ENCODE measurements around the gene KIAA0586.
"Not testable (repeated sequence)": the region's sequence is repeated elsewhere in the genome, so short reads cannot be mapped to it uniquely, and the experiment has no call there.

The KIAA0586 gene

DNA sequence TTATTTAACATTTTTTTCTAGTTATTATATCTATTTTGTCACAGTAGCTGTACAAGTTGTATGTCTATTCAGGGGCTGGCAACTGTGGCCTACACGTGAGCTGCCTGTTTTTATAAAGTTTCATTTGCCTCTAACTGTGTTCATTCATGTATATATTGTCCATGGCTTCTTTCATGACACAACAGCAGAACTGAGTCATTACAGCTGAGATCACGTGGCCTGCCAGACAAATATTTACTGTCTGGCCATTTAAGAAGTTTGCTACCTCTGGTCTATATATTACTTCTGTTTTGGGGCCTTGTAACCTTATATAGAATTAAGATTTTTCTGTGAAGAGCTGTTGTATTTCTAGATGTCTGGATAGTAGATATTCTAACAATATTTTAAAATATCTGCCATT is 37.9 kb downstream of the KIAA0586 start:
- H3K9ac ChIP-seq (ENCODE audit: low read depth, low read length) = no peak overlapping the region
- no peaks in the 10 kb centered on the region for H3K27me3 ChIP-seq (ENCODE audit: insufficient read depth, low read length)
- H3K36me3 ChIP-seq (ENCODE audit: insufficient read depth, low read depth, low read length) = peaks cover 51% of the 10 kb centered on the region
- no peak overlapping the region for H3K4me3 ChIP-seq (ENCODE audit: low read length)
- no peaks in the 10 kb centered on the region for H3K9me3 ChIP-seq (ENCODE audit: insufficient read depth, low read depth, low read length)
- H3K4me1 ChIP-seq (ENCODE audit: insufficient read depth, low read length) = no peaks in the 10 kb centered on the region
- no peak overlapping the region for H3K27ac ChIP-seq (ENCODE audit: low read length)

DNA sequence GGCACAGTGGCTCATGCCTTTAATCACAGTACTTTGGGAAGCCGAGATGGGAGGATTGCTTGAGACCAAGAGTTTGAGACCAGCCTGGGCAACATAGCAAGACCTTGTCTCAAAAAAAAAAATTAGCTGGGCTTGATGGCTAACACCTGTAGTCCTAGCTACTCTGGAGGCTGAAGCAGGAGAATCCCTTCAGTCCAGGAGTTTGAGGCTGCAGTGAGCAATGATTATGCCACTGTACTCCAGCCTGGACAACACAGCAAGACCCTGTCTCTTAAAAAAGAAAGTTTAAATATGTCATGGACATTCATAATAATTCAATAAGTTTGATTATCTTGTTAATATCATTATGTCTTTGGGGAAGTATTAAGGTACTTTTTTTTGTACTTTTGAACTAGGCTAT is 38.9 kb downstream of the KIAA0586 start:
- Histone ChIP-seq H3K36me3 (ENCODE audit: insufficient read depth, low read depth, low read length) (peaks cover 50% of the 10 kb centered on the region), H3K9me3 (ENCODE audit: insufficient read depth, low read depth, low read length) (no peaks in the 10 kb centered on the region), H3K4me1 (ENCODE audit: insufficient read depth, low read length) (no peaks in the 10 kb centered on the region)

DNA sequence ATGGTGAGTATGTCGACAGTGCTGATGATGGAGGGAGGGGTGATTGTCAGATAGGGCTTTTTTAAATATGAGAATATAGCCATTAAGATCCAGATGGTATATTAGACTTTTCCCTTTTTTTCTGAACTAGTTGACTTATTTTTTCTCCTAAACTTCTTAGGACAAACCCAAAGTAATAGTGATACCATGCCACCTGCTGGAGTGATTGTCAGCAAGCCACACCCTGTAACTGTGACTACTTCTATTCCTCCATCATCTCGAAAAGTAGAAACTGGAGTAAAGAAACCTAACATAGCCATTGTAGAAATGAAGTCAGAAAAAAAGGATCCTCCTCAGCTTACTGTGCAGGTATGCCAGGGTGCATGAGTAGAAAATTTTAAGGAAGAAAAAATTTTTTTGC is 40.1 kb downstream of the KIAA0586 start:
- H3K27me3 ChIP-seq (ENCODE audit: insufficient read depth, low read length) = no peaks in the 10 kb centered on the region
- H3K9me3 ChIP-seq (ENCODE audit: insufficient read depth, low read depth, low read length) = no peaks in the 10 kb centered on the region
- peaks cover 43% of the 10 kb centered on the region for H3K36me3 ChIP-seq (ENCODE audit: insufficient read depth, low read depth, low read length)
- no peaks in the 10 kb centered on the region for H3K4me1 ChIP-seq (ENCODE audit: insufficient read depth, low read length)
- no peak overlapping the region for H3K9ac ChIP-seq (ENCODE audit: low read depth, low read length)
- H3K27ac ChIP-seq (ENCODE audit: low read length) = no peak overlapping the region
- no peak overlapping the region for H3K4me3 ChIP-seq (ENCODE audit: low read length)

More for the DNA sequence above, 38.9 kb downstream of the KIAA0586 start:
- Histone ChIP-seq H3K4me3 (ENCODE audit: low read length) (no peak overlapping the region), H3K27me3 (ENCODE audit: insufficient read depth, low read length) (no peaks in the 10 kb centered on the region), H3K27ac (ENCODE audit: low read length) (no peak overlapping the region), H3K9ac (ENCODE audit: low read depth, low read length) (no peak overlapping the region)

DNA sequence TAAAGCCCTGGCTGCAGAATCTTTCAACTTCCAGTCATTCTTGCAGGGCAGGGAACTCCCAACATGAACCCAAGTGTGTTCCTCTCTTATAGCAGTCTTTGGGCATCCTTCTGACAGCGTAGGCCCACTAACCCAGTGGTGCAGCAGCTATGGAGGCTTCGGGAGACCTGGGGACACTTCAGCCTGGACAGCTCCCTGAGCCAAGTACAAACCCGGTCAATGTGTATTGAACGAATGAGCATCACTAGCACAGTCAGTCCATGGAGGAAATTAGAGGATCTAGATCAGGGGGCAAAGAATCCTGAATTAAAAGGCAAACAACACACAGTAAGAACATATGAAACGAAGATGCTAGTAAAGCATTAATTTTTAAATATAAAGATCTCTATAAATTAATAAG is 41.8 kb downstream of the KIAA0586 start:
- Histone ChIP-seq H3K4me1 (ENCODE audit: insufficient read depth, low read length) (no peaks in the 10 kb centered on the region), H3K4me3 (ENCODE audit: low read length) (no peak overlapping the region), H3K27ac (ENCODE audit: low read length) (no peak overlapping the region), H3K9ac (ENCODE audit: low read depth, low read length) (no peak overlapping the region), H3K9me3 (ENCODE audit: insufficient read depth, low read depth, low read length) (no peaks in the 10 kb centered on the region), H3K36me3 (ENCODE audit: insufficient read depth, low read depth, low read length) (peaks cover 43% of the 10 kb centered on the region), H3K27me3 (ENCODE audit: insufficient read depth, low read length) (no peaks in the 10 kb centered on the region)

DNA sequence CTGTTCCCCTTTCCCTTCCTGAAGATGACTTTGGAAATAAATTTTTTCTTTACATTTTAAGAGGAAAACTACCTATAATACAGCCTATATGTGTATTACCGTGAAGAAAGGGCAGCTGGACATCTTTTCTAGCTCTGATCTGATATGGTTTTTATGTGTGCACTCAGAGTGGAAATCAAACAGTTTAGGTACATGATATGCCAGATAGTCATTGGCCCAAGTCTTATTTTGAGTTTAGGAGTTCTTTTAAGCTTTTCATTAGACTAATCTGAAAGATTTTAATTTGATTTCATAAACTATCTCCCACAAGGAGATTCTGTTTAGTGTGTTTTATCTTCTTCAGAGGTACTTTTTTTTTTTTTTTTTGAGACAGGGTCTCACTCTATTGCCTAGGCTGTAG is 48.8 kb downstream of the KIAA0586 start:
- Histone ChIP-seq H3K4me3 (ENCODE audit: low read length) (no peak overlapping the region), H3K27ac (ENCODE audit: low read length) (no peak overlapping the region), H3K9me3 (ENCODE audit: insufficient read depth, low read depth, low read length) (no peaks in the 10 kb centered on the region), H3K27me3 (ENCODE audit: insufficient read depth, low read length) (no peaks in the 10 kb centered on the region), H3K36me3 (ENCODE audit: insufficient read depth, low read depth, low read length) (peaks cover 29% of the 10 kb centered on the region), H3K4me1 (ENCODE audit: insufficient read depth, low read length) (no peaks in the 10 kb centered on the region), H3K9ac (ENCODE audit: low read depth, low read length) (no peak overlapping the region)

DNA sequence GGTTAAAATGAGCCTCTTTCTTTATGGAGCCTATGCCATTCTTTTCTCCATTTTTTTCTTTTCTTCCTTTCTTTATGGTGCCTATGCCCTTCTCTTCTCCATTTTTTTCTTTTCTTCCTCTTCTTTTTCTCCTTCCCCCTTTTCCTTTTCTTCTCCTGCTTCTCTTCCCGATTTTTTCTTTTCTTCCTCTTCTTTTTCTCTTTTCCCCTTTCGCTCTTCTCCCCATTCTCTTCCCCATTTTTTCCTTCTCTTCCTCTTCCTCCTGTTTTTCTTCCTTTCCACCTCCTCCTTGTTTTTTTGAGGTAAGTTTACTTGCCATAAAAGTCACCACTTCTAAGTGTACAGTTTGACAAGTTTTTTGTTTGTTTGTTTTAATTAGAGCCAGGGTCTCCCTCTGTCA is 50.1 kb downstream of the KIAA0586 start:
- no peak overlapping the region for H3K4me3 ChIP-seq (ENCODE audit: low read length)
- no peaks in the 10 kb centered on the region for H3K27me3 ChIP-seq (ENCODE audit: insufficient read depth, low read length)
- no peaks in the 10 kb centered on the region for H3K9me3 ChIP-seq (ENCODE audit: insufficient read depth, low read depth, low read length)
- no peak overlapping the region for H3K9ac ChIP-seq (ENCODE audit: low read depth, low read length)
- peaks cover 26% of the 10 kb centered on the region for H3K36me3 ChIP-seq (ENCODE audit: insufficient read depth, low read depth, low read length)
- no peaks in the 10 kb centered on the region for H3K4me1 ChIP-seq (ENCODE audit: insufficient read depth, low read length)
- no peak overlapping the region for H3K27ac ChIP-seq (ENCODE audit: low read length)

DNA sequence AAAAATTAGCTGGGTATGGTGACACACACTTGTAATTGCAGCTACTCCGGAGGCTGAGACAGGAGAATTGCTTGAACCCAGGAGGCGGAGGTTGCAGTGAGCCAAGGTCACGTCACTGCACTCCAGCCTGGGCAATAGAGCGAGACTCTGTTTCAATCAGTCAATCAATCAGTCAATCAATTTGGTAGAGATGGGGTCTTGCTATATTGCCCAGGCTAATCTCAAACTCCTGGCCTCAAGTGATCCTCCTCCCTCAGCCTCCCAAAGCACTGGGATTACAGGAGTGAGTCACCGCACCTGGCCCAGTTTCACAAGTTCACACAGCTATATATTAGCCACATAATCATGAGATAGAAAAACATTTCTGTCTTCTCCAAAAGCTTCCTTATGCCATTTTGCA is 50.8 kb downstream of the KIAA0586 start:
- not testable (repeated sequence) for H3K4me3 ChIP-seq (ENCODE audit: low read length); H3K27me3 ChIP-seq (ENCODE audit: insufficient read depth, low read length); H3K9me3 ChIP-seq (ENCODE audit: insufficient read depth, low read depth, low read length); H3K27ac ChIP-seq (ENCODE audit: low read length); H3K9ac ChIP-seq (ENCODE audit: low read depth, low read length); H3K4me1 ChIP-seq (ENCODE audit: insufficient read depth, low read length)
- peaks cover 26% of the 10 kb centered on the region for H3K36me3 ChIP-seq (ENCODE audit: insufficient read depth, low read depth, low read length)

DNA sequence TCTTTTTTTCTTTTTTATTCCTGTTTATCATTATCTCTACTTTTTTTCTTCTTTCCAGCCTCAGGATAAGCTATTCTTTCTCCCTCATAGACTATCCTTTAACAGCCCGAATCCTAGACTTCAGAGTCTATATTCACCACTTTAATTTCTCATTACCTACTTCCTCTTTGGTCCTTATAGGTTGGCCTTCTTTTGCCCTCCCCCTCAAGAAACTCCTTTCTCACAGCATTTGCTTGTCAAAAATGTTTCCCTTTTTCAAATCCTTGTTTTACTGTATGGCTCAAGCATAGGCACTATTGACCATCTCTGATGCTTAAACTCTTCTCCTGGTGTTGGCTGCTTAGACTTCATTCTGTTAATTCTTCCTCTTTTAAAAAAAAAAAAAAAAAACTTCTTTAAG is 52.5 kb downstream of the KIAA0586 start:
- Histone ChIP-seq H3K27ac (ENCODE audit: low read length) (no peak overlapping the region), H3K9me3 (ENCODE audit: insufficient read depth, low read depth, low read length) (no peaks in the 10 kb centered on the region), H3K36me3 (ENCODE audit: insufficient read depth, low read depth, low read length) (peaks cover 15% of the 10 kb centered on the region), H3K4me3 (ENCODE audit: low read length) (no peak overlapping the region), H3K27me3 (ENCODE audit: insufficient read depth, low read length) (no peaks in the 10 kb centered on the region), H3K9ac (ENCODE audit: low read depth, low read length) (no peak overlapping the region), H3K4me1 (ENCODE audit: insufficient read depth, low read length) (no peaks in the 10 kb centered on the region)

DNA sequence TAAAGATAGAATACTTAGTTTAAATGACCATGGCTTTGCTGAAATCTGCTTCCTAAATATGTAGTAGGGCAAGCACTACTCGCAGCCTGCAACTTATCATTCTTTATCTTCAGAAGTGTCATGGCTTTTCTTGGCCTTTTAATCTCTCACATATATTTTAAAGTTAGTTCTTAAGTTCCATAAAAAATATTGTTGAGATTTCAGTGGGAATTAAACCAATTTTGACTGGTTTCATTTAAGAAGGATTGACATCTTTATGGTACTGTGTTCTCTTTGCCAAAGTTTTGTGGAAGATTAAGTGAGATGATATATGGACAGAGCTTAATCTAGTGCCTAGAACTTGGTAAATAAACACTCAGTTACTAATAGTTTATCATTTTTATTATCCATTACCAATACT is 56.7 kb downstream of the KIAA0586 start:
- Histone ChIP-seq H3K9ac (ENCODE audit: low read depth, low read length) (no peak overlapping the region), H3K4me3 (ENCODE audit: low read length) (no peak overlapping the region), H3K27ac (ENCODE audit: low read length) (no peak overlapping the region), H3K4me1 (ENCODE audit: insufficient read depth, low read length) (no peaks in the 10 kb centered on the region), H3K36me3 (ENCODE audit: insufficient read depth, low read depth, low read length) (peaks cover 20% of the 10 kb centered on the region), H3K27me3 (ENCODE audit: insufficient read depth, low read length) (no peaks in the 10 kb centered on the region), H3K9me3 (ENCODE audit: insufficient read depth, low read depth, low read length) (no peaks in the 10 kb centered on the region)

DNA sequence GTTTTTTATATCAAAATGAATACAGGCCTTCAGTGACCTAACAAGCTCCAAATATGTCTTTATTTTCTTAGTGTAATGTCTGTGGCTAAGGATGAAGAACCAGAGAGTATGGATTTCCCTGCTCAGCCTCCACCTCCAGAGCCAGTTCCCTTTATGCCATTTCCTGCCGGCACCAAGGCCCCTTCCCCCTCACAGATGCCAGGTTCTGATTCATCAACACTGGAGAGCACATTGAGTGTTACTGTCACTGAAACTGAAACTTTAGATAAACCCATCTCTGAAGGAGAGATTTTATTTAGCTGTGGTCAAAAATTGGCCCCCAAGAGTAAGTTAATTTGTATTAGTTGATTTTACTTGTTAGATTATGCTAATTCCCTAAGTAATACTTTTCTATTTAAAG is 61.0 kb downstream of the KIAA0586 start:
- peaks cover 35% of the 10 kb centered on the region for H3K36me3 ChIP-seq (ENCODE audit: insufficient read depth, low read depth, low read length)

DNA sequence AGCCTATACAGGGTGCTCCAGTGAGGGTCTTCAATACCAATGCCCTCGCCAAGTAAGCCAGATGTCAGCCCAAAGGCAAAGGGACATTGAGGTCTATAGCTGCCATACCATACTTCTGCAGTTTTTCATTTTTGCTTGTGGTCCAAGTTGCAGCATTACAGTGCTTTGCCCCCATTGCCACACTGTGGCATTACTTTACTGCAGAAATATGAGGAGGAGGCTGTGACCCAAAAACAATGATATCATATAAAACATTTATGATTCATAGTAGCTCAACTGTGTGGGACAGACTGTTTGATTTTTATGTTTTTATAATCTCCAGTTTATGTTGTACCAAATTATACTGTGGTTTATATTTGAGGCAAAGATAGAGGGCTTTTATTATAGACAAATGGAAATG is 64.1 kb downstream of the KIAA0586 start:
- no peaks in the 10 kb centered on the region for H3K27me3 ChIP-seq (ENCODE audit: insufficient read depth, low read length)
- H3K9me3 ChIP-seq (ENCODE audit: insufficient read depth, low read depth, low read length) = no peaks in the 10 kb centered on the region
- no peak overlapping the region for H3K4me3 ChIP-seq (ENCODE audit: low read length)
- no peaks in the 10 kb centered on the region for H3K4me1 ChIP-seq (ENCODE audit: insufficient read depth, low read length)
- H3K27ac ChIP-seq (ENCODE audit: low read length) = no peak overlapping the region
- peaks cover 38% of the 10 kb centered on the region for H3K36me3 ChIP-seq (ENCODE audit: insufficient read depth, low read depth, low read length)
- no peak overlapping the region for H3K9ac ChIP-seq (ENCODE audit: low read depth, low read length)

More for the DNA sequence above, 61.0 kb downstream of the KIAA0586 start:
- no peak overlapping the region for H3K9ac ChIP-seq (ENCODE audit: low read depth, low read length)
- H3K4me3 ChIP-seq (ENCODE audit: low read length) = no peak overlapping the region
- H3K27ac ChIP-seq (ENCODE audit: low read length) = no peak overlapping the region
- H3K27me3 ChIP-seq (ENCODE audit: insufficient read depth, low read length) = no peaks in the 10 kb centered on the region
- H3K4me1 ChIP-seq (ENCODE audit: insufficient read depth, low read length) = no peaks in the 10 kb centered on the region
- no peaks in the 10 kb centered on the region for H3K9me3 ChIP-seq (ENCODE audit: insufficient read depth, low read depth, low read length)

DNA sequence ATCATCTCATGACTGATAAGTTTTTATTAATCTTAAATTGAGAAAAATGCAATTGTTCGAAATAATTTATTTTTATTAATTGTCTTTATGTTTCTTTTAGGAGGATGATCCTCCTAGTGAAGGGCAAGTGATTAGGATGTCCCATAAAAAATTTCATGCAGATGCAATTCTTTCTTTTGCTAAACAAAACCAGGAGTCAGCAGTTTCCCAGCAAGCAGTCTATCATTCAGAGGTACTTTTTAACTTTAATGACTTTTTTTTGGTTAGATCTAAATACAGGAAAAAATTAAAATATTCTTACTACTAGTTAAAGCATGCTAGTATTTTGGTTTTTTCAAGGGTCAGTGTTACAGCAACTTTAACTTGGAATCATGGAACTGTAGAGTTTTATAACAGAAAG is 64.5 kb downstream of the KIAA0586 start:
- H3K36me3 ChIP-seq (ENCODE audit: insufficient read depth, low read depth, low read length) = peaks cover 36% of the 10 kb centered on the region
- no peak overlapping the region for H3K4me3 ChIP-seq (ENCODE audit: low read length)
- no peak overlapping the region for H3K27ac ChIP-seq (ENCODE audit: low read length)
- no peaks in the 10 kb centered on the region for H3K4me1 ChIP-seq (ENCODE audit: insufficient read depth, low read length)
- no peaks in the 10 kb centered on the region for H3K27me3 ChIP-seq (ENCODE audit: insufficient read depth, low read length)
- no peaks in the 10 kb centered on the region for H3K9me3 ChIP-seq (ENCODE audit: insufficient read depth, low read depth, low read length)
- H3K9ac ChIP-seq (ENCODE audit: low read depth, low read length) = no peak overlapping the region
